Measurements from ENCODE around the gene MYO16.
A peak's percentile ranks its signal among the peaks of the same experiment; 100 is the strongest.

MYO16 gene

DNA sequence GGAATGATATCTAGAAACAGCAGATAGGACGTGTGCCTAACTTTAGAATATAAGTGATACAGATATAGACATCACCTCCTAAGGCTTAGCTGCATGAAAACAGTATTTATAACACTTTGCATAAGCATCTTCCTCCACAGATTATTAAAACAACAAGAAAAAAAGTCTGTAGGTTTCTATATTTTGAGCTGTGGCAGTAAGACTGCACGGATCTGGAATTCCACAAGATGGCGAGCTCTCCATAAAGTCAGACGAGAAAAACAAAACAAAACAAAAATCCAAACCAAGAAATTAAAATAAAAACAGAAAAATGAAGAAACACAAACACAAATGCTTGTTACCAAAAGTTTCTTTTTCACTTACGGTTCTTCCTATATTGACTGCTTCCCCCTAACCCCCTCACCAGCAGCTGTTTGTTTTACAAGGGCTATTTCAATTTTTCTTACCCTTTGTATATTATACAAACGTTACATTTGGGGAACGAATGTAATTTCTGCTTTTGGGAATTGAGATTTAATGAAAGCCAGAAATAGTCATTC is 285.8 kb downstream of the MYO16 start:
- Histone ChIP-seq H3K27ac (peak overlapping the region in 5 of 11 experiments; percentile 14 to 47 (median 33); a peak in 7 of 22 replicates), H3K4me3 (peak overlapping the region in 1 of 10 experiments; percentile 23; a peak in 1 of 20 replicates), H3K36me3 (no peaks in the 10 kb centered on the region), H3K9ac (peak overlapping the region in 5 of 11 experiments; percentile 6 to 49 (median 21); a peak in 5 of 22 replicates), H4K20me1 (no peaks in the 10 kb centered on the region), H3K9me3 (replicated peaks in 1 of 11) (no peaks in the 10 kb centered on the region), H3K27me3 (no peaks in the 10 kb centered on the region), H3K4me1 (peaks cover 4 to 16% (median 11%) of the 10 kb centered on the region in 10 experiments; a peak in 16 of 20 replicates), H3K4me2 (peak overlapping the region in 10 of 11 experiments; percentile 0 to 71 (median 32); a peak in 15 of 22 replicates)
- TF ChIP-seq Cebpa-rat (IDR thresholded peaks at IDR 0.05) = no peak

DNA sequence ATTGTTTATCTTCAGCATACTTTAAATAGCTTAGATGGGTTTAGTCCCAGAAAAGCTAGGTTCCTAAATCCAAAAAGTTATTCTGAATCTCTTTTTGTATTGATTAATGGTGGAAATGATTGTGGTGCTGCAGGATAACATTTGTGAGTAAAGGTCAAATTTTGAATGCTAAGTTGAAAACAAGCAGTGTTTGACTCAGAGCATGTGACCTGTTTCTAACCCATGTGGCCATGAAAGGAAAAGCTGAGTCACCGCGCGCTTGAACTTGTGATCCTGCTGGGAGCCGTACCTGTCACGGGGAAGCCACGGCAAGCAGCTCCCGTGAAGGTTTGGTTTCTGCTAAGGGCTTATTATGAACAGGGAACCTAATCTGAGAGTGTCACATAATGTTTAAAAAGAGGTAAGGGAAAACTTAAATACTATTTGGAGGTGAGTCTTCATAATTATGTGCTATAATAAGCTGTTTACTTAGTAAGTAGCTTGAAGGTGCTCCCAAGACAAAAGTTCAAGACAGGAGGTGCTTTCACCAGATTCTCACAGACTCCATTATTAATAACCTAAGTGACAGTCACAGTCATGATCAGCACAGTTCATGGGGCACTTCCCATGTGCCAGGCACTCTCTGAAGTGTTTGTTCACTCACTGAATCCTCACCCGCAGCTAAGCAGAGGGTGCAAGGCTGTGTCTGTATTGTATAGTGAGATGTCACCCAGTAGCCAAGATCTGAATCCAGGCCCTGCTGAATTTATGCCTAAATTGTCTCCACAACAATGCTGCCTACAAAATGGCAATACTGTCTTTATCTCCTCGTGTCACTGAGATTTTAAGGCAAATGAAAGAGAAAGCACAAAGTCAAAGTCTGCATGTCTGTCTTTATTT is 286.5 kb downstream of the MYO16 start:
- H3K4me3 ChIP-seq = peak overlapping the region in 1 of 10 experiments; percentile 23; a peak in 1 of 20 replicates
- H3K4me1 ChIP-seq = peaks cover 4 to 16% (median 11%) of the 10 kb centered on the region in 10 experiments; a peak in 16 of 20 replicates
- H3K9me3 ChIP-seq (replicated peaks in 1 of 11) = no peaks in the 10 kb centered on the region
- H3K27ac ChIP-seq = peak overlapping the region in 5 of 11 experiments; percentile 14 to 47 (median 33); a peak in 7 of 22 replicates
- H4K20me1 ChIP-seq = no peaks in the 10 kb centered on the region
- H3K27me3 ChIP-seq = no peaks in the 10 kb centered on the region
- H3K36me3 ChIP-seq = no peaks in the 10 kb centered on the region
- H3K9ac ChIP-seq = peak overlapping the region in 4 of 11 experiments; percentile 18 to 49 (median 26); a peak in 3 of 22 replicates
- no peak for TF ChIP-seq Cebpa-rat (IDR thresholded peaks at IDR 0.05)
- peak overlapping the region; percentile 0 to 71 (median 26); a peak in 15 of 22 replicates for H3K4me2 ChIP-seq

DNA sequence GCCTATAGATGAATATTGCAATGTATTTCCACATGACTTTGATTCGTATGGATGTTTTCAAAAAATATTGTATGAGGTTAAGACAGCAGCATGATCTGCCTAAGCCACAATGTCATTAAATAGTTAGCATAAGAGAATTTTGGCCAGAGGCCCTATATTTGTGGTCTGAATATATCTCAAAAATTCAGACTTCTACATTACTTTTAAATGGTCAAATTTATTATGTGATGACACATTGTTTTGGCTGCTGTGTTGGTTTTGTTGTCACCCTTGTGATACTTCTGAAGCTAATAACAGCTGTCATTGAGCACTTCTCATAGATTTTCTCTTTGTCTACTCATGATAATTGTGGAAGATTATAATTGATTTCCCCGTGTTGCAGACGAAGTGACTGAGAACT is 288.2 kb downstream of the MYO16 start:
- H3K36me3 ChIP-seq = no peaks in the 10 kb centered on the region
- no peaks in the 10 kb centered on the region for H3K9me3 ChIP-seq (replicated peaks in 1 of 11)
- no peaks in the 10 kb centered on the region for H4K20me1 ChIP-seq
- no peaks in the 10 kb centered on the region for H3K27me3 ChIP-seq
- H3K4me3 ChIP-seq = no peak overlapping the region
- no peak overlapping the region for H3K9ac ChIP-seq
- no peak for TF ChIP-seq Cebpa-rat (IDR thresholded peaks at IDR 0.05)
- no peak overlapping the region for H3K4me2 ChIP-seq
- no peak overlapping the region for H3K27ac ChIP-seq
- peaks cover 4 to 16% (median 11%) of the 10 kb centered on the region in 10 experiments; a peak in 16 of 20 replicates for H3K4me1 ChIP-seq

DNA sequence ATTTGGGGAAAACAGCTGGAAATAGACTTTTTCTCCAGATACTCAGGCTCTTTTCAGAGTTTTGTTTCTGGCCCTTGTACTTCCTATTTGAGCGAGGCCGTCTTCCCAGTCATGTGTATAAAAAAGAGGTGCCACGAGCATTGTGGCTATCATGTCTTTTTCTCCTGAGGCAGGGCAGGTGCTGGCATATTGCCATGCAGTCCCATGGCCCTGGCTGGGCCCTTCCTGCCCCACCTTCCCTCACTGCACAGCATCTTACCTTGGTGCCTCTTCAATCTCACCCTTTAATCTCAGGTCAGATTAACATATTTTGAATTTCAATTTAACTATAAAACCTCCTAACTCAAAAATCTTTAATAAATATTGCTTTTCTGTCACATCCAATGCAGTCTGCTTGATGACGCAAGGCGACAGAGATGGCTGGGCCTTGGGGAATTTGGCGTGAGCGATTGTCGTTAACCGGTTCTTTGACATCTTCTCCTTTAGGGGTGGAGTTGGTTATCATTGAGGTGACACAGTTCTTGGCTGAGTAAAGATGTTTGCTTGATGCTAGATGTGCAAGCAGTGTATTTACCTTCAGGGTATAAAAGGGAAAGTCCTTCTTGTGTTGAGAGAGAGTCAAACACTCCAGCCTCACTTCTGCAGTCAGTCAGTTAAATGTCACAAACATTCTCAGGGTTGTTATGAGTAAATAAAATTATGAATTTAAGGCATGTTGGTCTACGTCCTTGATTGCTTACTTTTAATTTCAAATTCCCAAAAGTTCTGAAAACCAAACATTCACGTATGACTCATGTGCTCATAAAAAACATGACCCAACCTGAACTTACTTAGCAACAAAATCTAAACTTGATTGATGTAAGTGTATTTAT is 289.9 kb downstream of the MYO16 start:
- no peak overlapping the region for H3K4me3 ChIP-seq
- no peak overlapping the region for H3K4me2 ChIP-seq
- H3K27me3 ChIP-seq = no peaks in the 10 kb centered on the region
- no peak overlapping the region for H3K27ac ChIP-seq
- H3K9me3 ChIP-seq (replicated peaks in 1 of 11) = no peaks in the 10 kb centered on the region
- H3K4me1 ChIP-seq = peaks cover 4 to 16% (median 11%) of the 10 kb centered on the region in 10 experiments; a peak in 16 of 20 replicates
- no peaks in the 10 kb centered on the region for H3K36me3 ChIP-seq
- TF ChIP-seq Cebpa-rat (IDR thresholded peaks at IDR 0.05) = no peak
- no peaks in the 10 kb centered on the region for H4K20me1 ChIP-seq
- H3K9ac ChIP-seq = no peak overlapping the region

DNA sequence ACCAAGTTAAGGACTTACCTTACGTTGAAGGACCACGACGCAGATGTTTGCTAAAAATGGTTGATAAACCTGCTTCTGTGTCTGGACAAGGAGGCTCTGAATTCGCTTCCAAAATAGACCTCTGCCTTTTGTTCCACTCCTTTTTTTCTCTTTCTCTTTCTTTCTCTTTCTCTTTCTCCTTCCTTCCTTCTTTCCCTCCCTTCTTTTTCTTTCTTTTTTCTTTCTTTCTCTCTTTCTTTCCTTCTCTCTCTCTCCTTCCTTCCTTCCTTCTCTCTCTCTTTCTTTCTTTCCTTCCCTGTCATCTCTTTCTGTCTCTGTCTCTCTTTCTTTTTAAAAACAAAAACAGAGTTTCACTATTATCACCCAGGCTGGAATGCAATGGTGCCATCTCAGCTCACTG is 290.7 kb downstream of the MYO16 start:
- no peaks in the 10 kb centered on the region for H3K27me3 ChIP-seq
- no peaks in the 10 kb centered on the region for H3K9me3 ChIP-seq (replicated peaks in 1 of 11)
- no peak overlapping the region for H3K9ac ChIP-seq
- H3K4me2 ChIP-seq = no peak overlapping the region
- no peak overlapping the region for H3K4me3 ChIP-seq
- peaks cover 4 to 11% (median 10%) of the 10 kb centered on the region in 10 experiments; a peak in 16 of 20 replicates for H3K4me1 ChIP-seq
- H4K20me1 ChIP-seq = no peaks in the 10 kb centered on the region
- no peak overlapping the region for H3K27ac ChIP-seq
- TF ChIP-seq Cebpa-rat (IDR thresholded peaks at IDR 0.05) = no peak
- H3K36me3 ChIP-seq = no peaks in the 10 kb centered on the region

DNA sequence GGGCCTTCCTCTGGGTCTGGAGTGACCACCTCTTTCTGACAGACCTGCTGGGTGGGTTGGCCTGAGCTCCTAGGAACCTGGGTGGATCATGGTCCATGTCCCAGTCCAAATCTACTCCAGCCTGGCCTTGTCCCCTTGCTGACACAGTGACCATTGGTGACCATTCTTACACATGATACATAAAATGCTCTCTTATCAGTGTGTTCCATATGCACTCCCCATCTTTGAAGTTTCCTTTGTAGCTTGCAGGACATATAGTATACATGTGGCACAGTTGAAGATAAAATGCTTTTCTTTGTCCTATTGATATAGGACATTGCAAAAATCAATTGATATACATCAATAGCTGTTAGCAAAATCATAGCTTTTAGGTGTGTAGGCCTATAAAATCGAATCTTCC is 291.8 kb downstream of the MYO16 start:
- no peak overlapping the region for H3K4me2 ChIP-seq
- H3K27me3 ChIP-seq = no peaks in the 10 kb centered on the region
- H3K4me1 ChIP-seq = peaks cover 0 to under 1% (median 0%) of the 10 kb centered on the region in 10 experiments; a peak in 2 of 20 replicates
- no peak overlapping the region for H3K9ac ChIP-seq
- H4K20me1 ChIP-seq = no peaks in the 10 kb centered on the region
- no peak overlapping the region for H3K4me3 ChIP-seq
- no peaks in the 10 kb centered on the region for H3K36me3 ChIP-seq
- TF ChIP-seq Cebpa-rat (IDR thresholded peaks at IDR 0.05) = no peak
- H3K9me3 ChIP-seq (replicated peaks in 1 of 11) = no peaks in the 10 kb centered on the region
- no peak overlapping the region for H3K27ac ChIP-seq

DNA sequence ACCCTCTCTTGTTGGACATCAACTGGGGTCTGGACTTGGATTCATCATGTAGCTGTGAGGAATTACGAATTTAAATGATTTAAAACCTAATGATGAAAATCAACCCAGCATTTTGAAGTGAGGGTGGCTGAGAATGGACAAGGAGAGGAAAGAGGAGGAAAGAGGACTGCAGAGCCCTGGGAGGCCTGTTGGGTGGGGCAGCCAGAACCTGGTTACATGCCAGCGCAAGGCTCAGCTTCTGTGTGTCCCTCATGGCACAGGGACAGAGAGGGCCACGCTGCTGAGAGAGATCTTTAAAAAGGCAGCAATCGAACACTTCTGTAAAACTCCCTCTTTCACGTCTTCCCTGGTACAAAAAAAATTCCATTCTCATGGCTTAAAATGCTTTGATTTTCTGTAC is 292.7 kb downstream of the MYO16 start:
- no peak overlapping the region for H3K27ac ChIP-seq
- no peaks in the 10 kb centered on the region for H4K20me1 ChIP-seq
- H3K4me2 ChIP-seq = no peak overlapping the region
- H3K9me3 ChIP-seq (replicated peaks in 1 of 11) = no peaks in the 10 kb centered on the region
- TF ChIP-seq Cebpa-rat (IDR thresholded peaks at IDR 0.05) = no peak
- no peak overlapping the region for H3K4me3 ChIP-seq
- H3K27me3 ChIP-seq = no peaks in the 10 kb centered on the region
- no peak overlapping the region for H3K9ac ChIP-seq
- H3K36me3 ChIP-seq = no peaks in the 10 kb centered on the region
- H3K4me1 ChIP-seq = no peaks in the 10 kb centered on the region

DNA sequence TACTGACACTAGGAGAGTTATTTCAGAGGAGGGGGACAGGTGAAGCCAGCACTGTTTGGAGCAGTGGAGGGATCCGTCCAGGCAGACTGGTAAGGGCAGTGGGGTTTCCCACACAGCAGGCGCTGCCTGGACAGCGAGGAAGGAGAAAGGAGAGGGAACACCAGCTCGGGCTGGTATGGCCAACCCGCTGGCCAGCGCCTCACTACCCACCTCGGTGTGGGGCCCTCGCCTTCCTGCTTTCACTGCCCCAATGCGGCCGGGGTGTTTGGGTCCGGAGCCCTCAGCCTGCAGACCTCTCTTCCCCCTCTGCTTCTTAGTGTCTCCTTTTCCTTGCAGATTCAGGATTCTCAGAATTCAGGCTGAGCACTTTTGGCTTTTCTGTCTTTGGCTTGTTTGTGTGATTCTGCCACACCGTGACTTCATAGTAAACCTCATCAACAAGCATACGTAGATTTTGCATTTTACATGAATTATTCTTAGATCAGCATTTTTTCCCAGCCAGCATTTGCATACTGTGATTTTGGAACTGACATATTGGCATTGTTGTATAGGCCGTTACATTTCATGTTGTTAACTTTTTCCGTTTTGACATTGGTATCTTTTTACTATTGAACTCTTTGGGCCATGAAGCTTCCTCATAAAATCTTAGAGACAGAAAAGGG is 294.1 kb downstream of the MYO16 start:
- no peak for TF ChIP-seq Cebpa-rat (IDR thresholded peaks at IDR 0.05)
- H4K20me1 ChIP-seq = no peaks in the 10 kb centered on the region

More for the DNA sequence above, 294.1 kb downstream of the MYO16 start:
- H3K36me3 ChIP-seq = no peaks in the 10 kb centered on the region
- no peak overlapping the region for H3K27ac ChIP-seq
- H3K4me1 ChIP-seq = no peaks in the 10 kb centered on the region
- no peaks in the 10 kb centered on the region for H3K27me3 ChIP-seq
- H3K4me3 ChIP-seq = no peak overlapping the region
- no peak overlapping the region for H3K9ac ChIP-seq
- no peak overlapping the region for H3K4me2 ChIP-seq
- no peaks in the 10 kb centered on the region for H3K9me3 ChIP-seq (replicated peaks in 1 of 11)

Measured in BLaER1 treated with 17β-estradiol and CSF1 and Interleukin-3, amounts not matched to agents 10 nM and 100 nM (cell line).